ENCODE results near the gene ILF3.

Gene ILF3

DNA sequence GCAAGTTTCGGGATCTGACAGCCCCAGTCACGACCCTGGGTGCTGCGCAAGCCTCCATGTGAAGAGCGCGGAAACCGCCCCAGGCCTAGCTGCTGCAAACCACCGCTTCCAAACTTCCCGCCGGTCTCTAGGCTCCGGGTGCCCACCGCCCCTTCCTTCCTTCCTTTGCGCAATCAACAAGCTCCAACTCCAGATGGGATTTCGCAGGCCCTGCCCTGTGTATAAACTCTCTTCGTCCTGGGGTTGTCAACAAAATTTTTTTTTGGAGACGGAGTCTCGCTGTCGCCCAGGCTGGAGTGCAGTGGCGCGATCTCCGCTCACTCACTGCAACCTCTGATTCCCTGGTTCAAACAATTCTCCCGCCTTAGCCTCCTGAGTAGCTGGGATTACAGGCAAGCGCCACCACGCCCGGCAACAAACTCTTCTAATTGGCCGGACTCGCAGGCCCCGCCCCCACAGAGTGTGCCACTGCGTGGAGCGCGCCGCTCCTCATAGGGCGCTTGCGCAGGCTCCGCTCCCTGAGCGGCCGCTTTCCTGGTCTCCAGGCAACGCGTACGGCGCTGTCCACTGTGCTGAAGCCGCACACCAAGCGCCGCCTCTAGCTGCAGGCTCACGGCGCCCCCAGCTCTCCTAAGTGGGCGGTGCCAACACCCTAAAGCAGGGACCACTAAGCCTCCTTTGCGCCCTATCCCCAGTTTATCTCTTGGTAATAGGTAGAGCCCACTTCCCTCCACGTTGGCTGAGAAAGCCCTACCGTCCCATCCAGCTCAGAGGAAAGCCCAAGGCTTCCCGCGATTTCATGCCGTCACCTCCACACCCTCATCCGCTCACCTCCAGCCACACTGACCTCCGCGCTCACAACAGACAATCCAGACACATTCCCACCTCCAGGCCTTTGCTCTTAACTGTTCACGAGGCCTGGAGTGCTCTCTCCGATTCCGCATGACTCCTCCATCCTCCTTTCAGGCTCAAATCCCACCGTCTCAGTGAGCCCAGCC lies 41.6 kb downstream of the ILF3 start:
- no peak for DNase-seq (ENCODE audit: low read depth, low spot score)

DNA sequence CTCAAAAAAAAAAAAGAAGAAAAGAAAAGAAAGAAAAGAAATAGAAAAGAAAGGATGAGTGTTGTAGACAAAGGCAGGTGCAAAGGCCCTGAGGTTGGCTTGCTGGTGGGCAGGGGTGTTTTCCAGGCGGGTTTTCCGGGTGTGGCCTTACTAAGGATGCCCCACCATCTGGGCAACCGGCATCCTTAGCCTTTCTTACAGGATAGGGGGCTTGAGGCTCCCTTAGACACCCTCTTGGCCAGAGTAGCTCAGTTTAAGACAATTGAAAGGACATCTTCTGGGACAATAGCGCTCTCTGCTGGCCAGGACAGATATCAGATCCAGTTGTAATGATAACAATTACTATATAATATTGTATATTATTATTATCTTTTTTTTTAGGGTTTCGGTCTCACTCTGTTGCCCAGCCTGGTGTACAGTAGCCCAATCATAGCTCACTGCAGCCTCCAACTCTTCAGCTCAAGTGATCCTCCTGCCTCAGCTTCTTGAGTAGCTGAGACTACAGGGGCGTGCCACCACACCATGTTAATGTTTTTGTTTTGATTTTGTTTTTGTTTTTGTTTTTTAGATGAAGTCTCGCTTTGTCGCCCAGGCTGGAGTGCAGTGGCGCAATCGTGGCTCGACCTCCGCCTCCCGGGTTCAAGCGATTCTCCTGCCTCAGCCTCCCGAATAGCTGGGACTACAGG lies 45.6 kb downstream of the ILF3 start:
- DNase-seq (ENCODE audit: low read depth, low spot score), result no peak

DNA sequence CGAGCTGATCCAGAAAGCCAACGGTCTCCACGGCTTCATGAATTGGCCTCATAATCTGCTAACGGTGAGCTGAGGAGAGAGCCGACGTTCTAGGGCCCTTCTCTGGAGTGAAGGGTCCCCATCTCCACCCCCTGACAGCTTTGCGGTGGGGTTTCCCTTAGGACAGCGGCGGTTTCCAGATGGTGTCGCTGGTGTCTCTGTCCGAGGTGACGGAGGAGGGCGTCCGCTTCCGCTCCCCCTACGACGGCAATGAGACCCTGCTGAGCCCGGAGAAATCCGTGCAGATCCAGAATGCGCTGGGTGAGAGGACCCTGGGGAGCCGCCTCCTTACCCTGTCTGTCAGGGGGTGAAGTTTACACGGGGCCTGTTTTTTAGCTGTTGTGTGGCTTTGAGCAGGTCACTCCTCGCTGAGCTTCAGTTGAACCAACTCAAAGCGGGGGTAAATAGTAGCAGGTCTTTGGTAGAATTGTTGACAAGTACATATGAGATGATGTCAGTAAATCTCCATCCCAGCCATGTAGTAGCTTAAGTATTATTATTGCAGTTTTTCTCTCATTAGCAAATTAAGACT lies 47.9 kb downstream of the ILF3 start:
- DNase-seq (ENCODE audit: low read depth, low spot score), result no peak

DNA sequence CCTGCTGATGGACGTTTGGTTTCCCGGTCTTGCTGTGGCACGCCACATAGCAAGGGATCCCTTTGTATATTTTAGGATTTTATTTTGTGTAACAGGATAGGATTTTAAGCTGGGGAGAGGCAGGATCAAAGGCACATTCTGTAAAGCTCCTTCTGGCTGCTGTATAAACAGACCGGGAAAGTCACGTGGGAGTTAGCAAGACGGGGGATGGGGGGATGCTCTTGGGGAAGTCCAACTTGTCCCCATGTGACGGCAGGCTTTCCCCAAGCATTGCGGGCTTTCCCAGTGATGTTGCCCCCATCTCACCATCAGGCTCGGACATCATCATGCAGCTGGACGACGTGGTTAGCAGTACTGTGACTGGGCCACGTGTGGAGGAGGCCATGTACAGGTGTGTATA lies 52.8 kb downstream of the ILF3 start:
- no peak for DNase-seq (ENCODE audit: low read depth, low spot score)

DNA sequence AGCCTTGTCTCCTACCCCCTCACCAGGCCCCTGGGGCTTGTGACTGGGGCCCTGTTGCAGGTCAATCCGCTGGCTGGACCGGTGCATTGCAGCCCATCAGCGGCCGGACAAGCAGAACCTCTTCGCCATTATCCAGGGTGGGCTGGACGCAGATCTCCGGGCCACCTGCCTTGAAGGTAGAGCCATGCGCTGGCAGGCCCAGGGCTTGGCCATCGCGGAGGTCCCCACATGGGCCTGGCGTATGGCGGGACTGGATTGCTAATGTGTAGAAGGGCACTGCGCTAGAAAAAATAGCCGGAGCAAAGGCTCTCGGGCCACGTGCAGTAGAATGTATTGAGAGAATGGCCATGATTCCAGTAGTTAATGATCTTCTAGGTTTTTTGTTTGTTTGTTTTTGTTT lies 53.3 kb downstream of the ILF3 start:
- no peak for DNase-seq (ENCODE audit: low read depth, low spot score)

DNA sequence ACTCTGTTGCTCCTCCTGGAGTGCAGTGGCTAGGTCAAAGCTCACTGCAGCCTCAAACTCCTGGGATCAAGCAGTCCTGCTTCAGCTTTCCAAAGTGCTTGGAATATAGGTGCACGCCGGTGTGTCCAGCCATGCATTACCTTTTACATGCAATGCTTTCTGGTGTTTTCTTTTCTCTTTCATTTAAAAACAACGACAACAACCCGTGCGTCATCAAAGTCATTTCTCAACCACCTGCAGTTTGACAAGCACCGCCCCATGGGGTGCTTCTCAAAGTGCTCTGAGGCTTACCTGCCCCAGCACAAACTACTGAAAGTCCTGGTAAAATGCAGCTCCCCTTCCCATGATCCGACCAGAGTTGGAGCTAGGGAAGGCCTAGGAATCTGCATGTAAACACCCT lies 54.1 kb downstream of the ILF3 start:
- DNase-seq (ENCODE audit: low read depth, low spot score), result no peak

DNA sequence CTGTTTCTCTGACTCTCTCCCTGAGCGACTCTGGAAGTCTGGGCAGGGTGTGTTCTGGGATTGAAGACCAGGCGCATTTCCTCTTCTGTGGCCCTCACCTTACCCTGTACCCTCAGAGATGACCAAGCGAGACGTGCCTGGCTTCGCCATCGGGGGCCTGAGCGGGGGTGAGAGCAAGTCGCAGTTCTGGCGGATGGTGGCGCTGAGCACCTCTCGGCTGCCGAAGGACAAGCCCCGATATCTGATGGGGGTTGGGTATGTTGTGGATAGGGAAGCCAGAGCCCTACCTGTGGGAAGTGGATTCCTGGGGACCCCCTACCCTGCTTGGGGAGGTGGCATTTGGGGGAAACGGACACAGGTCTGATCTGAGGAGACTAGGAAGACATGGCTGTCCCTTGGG lies 57.9 kb downstream of the ILF3 start:
- no peak for DNase-seq (ENCODE audit: low read depth, low spot score)

DNA sequence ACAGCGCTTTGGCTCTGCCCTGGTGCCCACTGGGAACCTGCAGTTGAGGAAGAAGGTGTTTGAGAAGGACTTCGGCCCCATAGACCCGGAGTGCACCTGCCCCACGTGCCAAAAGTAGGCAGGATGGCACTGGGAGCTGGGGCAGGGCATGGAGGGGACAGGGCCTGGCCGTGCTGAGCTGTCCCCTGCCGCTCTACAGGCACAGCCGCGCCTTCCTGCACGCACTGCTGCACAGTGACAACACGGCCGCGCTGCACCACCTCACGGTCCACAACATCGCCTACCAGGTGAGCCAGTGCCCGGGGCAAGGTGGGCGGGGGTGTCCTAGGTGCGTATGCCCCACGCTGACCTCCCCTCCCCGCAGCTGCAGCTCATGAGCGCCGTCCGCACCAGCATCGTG lies 58.6 kb downstream of the ILF3 start:
- DNase-seq (ENCODE audit: low read depth, low spot score), result no peak

DNA sequence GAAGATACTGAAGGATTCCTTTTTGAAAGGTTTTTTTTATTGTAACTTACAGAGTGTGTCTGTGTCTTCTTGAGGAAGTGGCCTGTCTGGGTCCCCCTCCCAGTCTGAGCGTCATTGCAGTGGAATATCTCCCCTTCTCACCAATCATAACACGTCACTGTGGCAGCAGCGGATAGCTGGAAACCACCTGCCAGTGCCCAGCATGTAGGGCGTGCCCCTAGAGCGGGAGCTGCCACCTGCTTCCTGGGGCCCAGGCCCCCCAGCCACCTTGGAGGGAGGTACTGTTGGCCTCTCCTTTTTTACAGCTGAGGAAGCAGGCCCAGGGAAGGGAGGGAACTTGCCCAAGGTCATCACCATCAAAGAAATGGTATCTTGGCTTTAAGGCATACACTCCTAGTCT lies 59.2 kb downstream of the ILF3 start:
- no peak for DNase-seq (ENCODE audit: low read depth, low spot score)

DNA sequence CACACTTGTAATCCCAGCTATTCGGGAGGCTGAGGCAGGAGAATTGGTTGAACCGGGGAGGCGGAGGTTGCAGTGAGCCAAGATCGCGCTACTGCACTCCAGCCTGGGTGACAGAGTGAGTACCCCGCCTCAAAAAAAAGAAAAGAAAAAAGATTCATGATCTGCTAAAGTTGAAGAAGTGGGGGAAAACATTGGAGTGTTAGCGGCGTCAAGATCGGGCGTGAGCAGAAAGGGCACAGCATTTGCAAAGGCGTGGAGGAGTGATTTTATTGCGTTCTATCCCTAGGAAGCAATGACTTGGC lies 62.9 kb downstream of the ILF3 start:
- DNase-seq (ENCODE audit: low read depth, low spot score), result no peak

DNA sequence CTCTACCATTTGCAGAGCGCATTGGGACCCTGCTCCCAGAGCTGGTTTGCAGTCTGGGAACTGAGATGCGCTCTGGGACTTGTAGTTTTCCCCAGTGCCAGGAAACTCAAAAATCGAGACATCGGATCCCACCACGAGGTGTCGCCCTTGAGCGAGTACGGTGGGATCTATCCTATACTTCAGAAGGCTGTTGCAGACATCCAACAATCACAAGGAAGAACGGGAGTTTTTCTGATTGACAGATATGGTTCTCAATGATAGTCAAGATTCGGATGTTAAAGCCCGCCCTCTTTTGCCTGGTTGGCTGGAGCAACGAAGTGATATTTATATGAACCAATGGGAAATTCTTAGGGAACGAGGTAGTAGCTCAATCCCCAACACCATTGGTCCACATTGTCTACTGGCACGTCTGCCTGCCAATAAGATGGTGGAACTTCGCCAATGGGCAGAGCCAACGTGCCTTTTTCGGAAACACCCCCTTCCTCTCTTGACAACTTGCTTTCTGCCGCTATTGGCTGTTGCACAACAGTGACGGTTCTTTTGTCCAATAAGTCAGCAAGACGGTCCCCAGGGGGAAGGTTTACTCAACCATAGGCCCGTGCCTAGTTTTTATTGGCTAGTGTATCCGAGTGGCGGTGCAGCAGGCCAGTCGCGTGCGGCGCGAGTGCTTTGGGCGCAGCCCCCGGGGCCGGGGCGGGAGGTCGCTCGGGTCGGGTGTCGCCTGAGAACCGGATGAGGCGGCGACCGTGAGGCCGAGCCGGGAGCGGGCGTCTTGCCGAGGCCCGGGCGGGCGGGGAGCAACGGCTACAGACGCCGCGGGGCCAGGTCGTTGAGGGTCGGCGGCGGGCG lies 63.4 kb downstream of the ILF3 start, which contains the start of gene DNM2:
DNM2 (plus strand) TSS at position 724 of the 849 bp plus-strand sequence. CDS start 164 bp downstream, outside the sequence.
- peak; percentile 100 for DNase-seq (ENCODE audit: low read depth, low spot score)

DNA sequence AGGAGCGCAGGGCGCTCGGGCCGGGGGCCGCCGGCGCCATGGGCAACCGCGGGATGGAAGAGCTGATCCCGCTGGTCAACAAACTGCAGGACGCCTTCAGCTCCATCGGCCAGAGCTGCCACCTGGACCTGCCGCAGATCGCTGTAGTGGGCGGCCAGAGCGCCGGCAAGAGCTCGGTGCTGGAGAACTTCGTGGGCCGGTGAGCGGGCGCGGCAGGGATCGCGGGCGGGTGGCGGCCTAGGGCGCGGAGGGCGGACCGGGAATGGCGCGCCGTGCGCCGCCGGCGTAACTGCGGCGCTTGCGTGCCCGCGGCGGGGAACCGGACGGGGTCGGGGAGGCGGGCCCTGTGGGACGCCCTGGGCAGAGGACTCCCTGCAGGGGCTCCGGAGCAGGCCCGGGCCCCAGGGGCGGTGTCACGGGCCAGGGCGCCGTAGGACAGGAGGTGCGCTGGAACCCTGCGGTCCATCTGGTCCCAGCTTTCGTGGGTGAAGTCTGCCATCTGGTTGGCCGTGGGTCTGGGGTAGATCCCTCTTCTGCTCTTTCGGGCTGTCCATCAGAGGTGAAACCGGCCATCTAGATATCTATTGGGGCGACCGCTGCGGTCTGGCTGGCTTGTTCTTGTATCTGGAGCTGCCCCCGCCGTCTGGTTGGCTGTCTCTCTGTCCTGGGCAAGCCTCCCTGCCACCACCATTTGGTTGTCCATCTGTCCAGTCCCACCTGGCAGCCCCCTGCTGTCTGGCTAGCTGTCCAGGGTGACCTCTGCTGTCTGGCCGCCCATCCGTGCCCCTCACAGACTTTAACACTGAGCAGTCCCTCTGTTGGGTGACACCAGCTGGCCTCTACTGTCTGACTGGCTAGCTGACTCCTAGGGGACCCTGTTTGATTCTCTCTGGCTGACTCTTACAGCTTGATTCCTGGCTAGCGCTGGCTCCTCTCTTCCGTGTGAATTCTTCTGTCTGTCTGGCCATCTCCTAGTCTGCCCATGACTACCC lies 64.4 kb downstream of the ILF3 start:
- no peak for DNase-seq (ENCODE audit: low read depth, low spot score)

DNA sequence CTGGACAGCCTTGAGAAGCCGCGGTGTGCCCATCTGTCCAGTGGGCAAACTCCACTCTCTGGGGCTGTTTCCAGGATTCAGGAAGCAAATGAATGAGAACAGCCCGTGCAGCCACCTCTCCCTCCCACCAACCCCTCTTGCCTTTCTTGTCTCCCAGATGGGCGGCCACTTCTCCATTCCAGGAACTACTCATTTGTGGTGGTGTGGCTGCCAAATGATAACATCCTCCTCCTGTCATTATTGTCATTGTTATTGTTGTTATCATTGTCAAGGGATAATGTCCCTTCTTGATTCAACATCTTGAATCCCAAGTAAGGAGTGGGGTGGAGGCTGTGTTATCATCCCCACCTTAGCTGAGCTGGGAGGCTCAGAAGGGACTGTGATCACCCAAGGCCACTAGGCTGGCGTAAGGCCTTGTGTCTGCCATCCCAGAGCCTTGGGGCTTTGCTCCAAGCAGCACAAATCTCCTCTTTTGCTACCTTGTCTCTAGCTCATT lies 65.4 kb downstream of the ILF3 start:
- DNase-seq (ENCODE audit: low read depth, low spot score), result no peak

DNA sequence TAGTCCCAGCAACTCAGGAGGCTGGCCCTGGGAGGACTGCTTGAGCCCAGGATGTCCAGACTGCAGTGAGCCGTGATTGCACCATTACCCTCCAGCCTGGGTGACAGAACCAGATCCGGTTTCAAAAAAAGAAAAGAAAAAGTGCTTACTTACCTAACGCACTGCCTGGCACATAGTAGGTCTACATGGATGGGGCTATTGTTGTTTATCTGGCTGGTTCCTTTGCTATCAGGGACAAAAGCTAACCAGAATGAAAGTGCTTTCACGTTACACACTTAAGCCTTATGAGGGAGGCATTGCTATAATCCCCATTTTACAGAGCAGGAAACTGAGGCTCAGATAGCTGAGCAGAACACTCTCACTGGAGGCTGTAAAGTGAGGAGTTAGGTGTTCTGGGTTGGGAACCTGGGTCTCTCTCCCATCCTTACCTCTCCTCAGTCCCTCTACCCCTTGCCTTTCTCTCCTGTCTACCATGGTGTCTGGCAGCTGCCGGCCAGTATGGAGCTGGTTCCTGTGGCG lies 66.5 kb downstream of the ILF3 start:
- DNase-seq (ENCODE audit: low read depth, low spot score), result no peak

DNA sequence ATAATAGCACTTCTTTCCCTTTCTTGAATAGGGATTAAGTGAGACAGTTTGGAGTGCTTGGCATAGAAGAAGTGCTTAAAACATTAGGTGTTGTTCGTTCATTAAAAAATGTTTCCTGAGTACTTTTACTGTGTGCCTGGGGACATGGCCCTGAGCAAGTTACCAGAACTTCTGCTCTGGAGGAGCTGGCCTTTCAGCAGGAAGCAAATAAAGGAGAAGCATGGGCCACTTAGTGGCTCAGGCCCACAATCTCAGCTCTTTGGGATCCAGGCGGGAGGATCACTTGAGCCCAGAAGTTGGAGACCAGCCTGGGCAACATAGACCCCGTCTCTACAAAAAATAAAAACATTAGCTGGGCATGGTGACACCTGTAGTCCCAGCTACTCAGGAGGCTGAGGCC lies 69.4 kb downstream of the ILF3 start:
- no peak for DNase-seq (ENCODE audit: low read depth, low spot score)

DNA sequence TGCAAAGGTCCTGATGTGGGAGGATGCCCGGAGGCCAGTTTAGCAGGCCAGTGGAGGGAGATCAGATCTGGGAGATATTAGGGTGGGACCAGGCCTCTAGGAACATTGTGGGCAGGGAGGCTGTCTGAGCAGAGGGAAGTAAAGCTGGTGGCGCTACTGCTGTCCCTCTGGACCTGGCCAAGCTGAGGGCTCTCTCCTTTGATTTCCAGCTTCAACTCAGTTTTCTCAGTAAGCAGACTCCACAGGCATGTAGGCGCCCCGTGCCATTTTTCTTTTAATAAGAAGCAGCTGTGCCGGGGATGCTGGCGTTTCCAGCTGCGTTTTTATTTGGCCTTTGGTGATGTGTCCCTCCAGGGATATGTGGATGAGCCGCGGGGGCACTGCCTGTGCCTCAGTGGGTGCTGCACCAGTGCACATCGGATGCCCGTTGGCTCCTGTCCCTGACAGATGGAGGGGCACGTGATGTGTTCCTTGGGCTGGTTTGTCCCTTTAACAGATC lies 70.5 kb downstream of the ILF3 start:
- DNase-seq (ENCODE audit: low read depth, low spot score), result no peak

DNA sequence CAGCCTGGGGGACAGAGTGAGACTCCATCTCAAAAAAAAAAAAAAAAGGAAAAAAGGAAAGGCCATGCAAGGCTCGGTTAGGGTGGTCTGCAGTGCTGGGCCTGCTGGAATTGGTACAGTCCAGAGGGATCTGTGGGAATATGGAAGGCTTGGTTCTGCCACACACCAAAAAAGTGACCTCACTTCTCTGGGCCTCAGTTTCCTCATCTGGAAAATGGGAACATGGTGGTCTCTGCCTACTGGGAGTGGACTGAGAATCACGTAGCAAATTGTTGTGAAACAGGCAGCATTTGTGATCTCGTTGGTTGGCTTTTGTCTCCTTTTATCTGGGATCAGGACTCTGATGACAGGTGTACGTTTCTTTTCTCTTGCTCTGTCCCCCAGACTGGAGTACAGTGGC lies 71.3 kb downstream of the ILF3 start:
- no peak for DNase-seq (ENCODE audit: low read depth, low spot score)

DNA sequence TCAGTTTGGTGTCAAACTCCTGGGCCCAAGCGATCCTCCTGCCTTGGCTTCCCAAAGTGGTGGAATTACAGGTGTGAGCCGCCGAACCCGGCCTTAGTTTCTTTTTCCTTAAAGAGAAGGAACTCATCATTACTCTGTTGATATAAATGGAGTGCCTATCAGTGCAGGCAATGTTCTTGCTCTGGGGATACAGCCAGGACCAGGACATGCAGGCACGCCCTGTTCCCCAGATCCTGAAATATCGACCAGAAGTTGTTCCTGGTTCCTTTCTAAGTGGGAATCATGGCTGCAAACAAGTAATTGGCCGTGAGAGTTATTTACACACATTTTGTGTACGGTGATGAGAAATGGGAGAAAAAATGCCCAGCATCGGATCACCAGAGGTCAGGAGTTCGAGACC lies 72.1 kb downstream of the ILF3 start:
- no peak for DNase-seq (ENCODE audit: low read depth, low spot score)

DNA sequence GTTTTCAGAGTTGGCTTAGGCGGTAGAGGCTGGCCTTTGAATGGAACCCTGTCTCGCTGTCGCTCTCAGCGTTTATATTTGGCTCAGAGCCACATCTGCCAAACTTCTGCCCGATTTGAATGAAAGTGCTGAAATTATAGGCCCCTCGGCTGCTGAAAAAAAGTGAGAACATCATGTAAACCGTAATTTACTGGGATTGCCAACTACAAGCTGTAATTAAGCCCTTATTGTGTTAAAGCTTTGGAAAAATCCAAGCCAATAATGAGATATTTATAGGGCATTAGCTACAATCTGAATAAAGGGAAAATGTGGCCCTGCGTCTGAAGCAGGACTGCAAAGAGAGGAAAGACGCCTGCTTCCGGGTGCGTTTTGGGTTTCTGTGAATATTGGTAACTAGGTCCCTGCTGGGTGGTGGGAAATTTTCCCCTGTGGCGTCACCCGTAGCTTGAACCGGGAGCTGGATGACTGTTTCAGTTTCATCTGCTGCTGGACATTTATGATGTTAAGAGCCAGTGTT lies 73.6 kb downstream of the ILF3 start:
- DNase-seq (ENCODE audit: low read depth, low spot score), result no peak

DNA sequence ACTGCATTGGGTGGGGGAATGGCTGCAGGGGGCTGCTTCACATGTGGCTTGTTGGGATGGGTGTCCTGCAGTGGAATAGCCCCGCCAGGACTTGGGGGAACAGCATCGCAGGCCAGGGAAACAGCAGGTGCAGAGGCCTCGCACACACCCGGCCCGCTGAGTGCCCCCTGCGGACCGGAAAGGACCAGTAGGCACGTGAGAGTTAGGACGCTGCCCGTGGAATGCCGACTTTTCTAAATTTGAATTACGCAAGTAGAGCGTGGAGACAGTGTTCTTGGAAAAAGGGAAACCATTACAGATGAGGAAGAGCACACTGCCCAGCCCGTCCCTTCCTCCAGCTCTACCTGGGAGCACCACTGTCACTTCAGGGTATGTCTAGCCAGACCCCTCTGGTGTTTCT lies 75.3 kb downstream of the ILF3 start:
- no peak for DNase-seq (ENCODE audit: low read depth, low spot score)
